Stimulated activated CD8-positive, alpha-beta memory T cell treated with anti-CD3 and anti-CD28 coated beads, Interleukin-12 subunit alpha, Interleukin-12 subunit beta, amount 100 ng/mL, for 4 hours (primary cell): ENCODE measurements around the gene ALDH4A1.
A peak's percentile ranks its signal among the peaks of the same experiment; 100 is the strongest.

Experiments
- DNase-seq: peaks from one replicate; pipeline ENCODE4 v3.0.0-alpha.2; 2020; ENCODE audit warnings: low read depth

The ALDH4A1 gene

DNA sequence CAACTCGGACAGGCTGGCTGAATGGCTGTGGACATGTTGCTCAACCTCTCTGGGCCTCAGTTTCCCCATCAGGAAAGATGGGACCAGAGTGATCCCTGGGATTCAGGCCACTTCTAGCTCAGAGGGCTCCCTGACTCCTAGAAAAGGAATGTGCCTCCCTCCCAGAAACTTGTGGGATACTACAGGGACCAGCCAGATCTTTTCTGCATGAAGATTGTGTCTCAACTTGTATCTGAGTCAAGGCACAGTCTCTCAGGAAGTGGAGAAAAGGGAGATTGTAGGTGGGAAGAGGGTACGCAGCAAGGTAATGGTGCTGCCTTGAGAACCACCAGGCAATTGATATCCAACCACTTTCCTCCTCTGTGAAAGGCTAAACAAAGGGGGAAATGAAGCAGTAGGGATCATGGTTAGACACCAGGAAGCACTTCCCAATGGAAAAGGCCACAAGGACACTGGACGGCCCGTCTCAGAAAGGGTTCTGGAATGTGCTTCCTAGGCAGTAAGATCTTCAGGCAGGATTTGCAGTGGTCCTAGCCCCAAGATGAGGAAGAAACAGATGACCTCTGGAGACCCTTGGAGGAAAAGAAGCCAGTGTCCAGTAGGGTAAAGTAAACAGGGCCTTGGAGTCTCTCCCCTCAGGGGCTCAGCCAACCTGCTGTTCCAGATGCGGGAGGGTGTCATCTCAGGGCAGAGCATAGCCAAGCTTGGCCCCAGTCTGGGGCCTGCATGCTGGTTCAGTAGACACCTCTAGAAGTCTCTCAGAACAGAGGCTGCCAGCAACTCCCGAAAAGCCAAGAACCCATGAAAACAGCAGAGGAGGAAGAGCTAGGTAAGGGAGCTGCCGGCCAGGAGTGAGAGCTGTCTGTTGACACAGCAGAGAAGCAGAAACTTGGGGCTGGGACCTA is 37.3 kb upstream of the ALDH4A1 start:
- no peak for DNase-seq

DNA sequence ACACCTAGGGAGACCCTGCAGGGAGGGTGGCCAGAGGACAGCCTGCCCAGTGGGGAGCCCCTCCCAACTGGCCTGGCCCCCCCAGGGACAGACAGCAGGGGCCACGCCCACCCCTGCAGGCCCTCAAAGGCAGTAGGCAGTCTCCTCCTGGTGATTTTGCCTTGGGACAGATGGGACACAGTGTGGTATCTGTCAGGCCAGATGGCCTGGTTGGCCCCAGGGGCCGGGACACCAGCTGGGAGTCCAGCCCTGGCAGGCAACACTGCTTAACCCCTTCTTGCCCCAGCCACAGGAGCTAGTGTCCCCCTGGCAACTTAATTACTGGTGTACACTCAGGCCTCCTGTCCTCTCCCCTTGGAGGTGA is 36.3 kb upstream of the ALDH4A1 start:
- DNase-seq = no peak

DNA sequence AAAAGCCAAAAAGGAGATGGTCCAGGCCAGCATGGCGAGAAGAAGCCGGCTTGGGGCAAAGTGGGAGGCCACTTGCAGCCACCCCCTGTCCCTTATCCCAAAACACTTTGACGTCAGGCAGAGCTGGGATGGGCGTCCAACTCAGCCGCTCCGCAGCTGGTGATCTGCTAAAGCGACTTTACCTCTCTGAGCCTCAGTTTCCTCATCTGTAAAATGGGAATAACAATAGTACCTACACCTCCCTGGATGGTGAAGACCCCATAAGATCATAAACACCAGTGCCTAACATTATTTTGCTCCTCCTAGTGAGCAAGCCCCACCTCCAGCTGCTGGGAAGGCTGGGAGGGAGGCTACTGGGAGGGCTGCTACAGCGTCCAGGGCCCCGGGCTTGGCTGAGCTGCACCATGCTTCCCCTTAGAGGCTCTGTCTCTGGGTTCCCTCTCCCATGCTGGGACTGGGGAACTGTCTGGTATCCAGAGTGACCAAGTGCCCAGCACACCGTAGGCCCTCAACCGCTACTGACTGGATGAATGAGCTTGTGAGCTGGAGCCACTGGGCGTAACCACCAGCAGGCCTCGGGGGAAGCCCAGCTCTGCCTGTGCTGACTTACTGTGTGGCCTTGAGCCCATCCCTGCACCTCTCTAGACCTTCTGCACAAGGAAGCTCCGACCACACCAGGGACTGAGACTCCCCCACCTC is 35.8 kb upstream of the ALDH4A1 start:
- no peak for DNase-seq

DNA sequence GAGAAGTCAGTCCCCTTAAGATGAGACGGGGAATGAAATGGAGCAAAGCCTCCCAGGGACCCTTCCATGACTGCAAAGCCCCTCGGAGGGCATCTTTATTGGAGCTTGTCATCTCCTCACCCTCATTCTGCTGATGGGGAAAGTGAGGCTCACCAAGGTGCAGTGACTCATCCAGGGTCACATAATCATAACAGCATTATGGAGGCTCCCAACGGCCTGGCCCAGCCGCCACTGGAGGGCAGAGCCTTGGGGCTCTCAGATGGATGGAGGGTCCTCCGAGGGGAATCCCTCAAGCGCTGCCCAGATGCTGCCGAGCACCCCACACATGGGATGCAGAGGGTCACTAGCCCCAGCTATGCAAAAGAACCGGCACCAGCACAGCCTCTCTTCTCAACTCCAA is 35.2 kb upstream of the ALDH4A1 start:
- DNase-seq = no peak

DNA sequence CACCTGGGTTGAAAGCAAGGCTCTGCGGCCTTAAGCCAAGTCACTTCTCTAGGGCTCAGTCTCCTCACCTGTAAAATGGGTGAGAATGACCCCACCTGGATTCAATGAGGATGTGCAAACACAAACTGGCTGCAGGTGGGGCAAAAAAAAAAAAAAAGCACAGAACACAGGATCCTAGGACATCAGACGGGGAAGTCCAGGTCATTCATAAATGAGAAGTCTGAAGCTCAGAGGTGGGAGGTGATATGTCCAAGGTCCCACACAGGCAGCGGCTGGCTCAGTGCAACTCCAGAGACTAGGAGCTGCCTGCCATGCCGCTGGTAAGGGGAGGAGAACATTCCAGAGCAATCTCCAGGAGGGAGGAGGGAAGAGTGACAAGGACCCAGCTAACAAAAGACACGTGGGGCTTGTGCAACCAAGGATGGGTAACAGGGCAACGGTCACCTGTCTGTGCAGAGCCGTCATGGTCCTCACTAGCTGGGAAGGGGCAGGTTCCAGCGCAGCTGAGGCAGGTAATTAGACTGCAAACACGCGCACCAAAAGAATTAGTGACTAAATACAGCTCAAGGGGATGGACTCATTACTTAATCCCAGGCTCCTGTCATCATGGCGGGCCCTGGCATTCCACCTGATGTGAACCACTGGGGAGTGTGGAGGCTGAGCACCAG is 34.6 kb upstream of the ALDH4A1 start:
- DNase-seq = no peak

DNA sequence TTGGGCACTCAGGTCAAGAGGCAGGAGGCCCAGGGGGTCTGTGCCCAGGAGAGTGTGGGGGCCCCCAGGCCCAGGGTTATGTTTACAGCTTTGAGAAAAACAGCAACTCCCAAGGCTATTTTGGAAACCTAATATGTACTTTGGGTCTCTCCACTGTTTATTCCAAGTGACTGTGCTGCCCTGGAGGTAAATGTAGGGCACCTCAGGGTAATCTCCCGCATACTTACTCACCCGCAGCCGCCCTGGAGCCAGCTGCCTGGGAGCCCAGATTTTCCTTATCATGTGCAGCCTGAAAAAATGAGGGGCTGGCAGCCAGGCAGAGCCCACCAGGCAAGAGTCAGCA is 34.1 kb upstream of the ALDH4A1 start:
- DNase-seq = no peak

DNA sequence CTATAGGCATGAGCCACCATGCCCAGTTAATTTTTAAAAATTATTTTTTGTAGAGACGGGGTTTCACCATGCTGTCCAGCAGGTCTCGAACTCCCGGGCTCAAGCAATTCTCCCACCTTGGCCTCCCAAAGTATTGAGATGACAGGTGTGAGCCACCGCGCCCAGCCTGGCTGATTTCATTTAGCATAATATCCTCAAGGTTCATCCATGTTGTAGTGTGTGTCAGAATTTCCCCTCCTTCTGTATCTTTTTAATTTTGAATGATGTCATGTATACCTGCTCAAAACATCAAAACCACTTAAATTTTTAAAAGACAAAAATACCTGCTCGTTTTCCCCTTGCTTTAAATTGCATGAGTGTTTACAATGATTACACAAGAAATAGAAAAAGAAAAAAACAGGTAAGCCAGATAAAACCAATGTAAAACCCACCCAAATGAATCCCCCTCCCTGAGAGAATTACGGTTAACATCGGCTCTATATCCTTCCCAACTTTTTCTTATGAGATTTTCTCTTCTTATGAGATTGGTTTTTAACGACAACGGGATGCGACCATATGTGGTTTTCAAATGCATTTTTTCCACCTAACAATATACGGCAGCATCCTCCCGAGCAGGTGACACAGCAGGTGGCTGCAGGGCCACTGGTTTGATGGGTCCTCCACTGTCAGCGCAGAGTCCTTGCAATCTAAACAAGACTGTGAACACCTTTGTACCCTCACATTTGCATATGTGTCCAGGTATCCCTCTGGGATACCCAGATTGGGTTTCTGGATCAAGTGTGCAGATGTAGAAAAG is 32.0 kb upstream of the ALDH4A1 start:
- no peak for DNase-seq

DNA sequence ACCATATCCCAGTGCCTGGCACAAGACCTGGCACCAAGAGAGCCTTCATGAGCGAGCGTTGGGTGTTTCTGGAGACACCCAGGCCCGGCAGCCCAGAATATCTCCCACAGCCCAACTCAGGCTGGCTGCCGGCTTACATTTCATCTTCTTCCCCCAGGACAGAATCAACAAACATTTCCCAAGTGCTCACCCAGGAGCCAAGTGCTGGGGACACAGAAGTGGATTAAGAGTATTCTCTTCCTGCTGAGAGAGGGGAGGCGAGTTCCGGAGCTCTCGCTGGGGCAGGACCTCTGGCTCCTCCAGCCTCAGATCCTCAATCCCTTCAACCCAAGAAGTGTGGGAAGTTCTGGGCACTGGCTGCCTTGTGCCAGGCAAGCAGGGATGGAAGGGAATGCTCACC is 30.5 kb upstream of the ALDH4A1 start:
- no peak for DNase-seq

DNA sequence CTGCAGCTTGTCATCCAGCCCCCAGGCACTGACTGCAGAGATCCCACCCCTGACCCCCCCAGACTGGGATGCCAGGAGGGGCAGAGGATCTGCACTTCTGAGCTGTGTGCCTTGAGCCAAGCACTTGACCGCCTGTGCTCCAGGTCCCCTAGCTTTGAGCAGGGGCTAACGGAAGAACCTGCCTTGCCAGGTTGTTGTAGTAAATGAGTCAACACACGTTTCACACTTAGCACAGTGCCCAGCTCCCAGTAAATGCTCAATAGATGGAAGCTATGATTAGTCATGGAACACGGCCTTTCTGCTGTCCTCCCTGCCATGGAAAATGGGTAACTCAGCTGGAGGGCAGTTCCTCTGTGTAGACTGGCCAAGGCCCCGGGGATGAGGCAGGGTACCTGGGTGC is 30.0 kb upstream of the ALDH4A1 start:
- no peak for DNase-seq

DNA sequence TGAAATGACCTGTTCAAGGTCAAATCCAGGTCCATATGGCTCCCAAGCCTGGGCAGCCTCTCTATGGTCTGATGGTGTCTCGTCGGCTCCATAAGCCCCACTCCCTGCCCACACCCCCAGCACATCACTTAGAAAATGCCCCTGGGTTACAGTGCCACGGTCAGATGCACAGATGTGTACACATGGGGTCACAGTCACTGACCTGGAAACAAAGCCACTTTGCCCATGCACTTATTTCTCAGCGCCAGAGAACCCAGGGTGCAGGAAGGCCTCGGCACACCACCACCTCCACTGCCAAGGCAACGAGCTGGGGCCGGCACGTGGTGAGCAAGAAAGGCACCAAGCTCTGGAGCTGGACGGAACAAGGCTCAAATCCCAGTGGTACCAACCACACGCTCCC is 29.4 kb upstream of the ALDH4A1 start:
- no peak for DNase-seq

DNA sequence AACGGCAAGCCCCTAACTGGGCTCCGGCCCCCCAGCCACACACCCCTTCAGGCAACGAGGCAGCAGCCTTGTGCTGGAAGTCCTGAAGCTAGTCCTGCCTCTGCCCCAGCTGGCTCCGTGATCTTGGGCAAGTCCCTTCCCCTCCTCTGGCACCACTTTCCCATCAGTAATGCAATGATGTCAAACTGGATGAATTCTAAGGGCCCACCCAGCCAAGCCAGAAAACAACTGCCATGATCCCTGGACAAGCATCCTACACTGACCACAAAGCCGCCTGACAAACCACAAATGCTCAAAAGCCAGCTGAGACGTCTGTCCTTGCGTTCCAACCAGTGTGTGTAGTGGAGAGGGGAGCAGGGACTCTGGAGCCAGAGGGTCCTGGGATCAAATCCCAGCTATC is 27.3 kb upstream of the ALDH4A1 start:
- DNase-seq = no peak

DNA sequence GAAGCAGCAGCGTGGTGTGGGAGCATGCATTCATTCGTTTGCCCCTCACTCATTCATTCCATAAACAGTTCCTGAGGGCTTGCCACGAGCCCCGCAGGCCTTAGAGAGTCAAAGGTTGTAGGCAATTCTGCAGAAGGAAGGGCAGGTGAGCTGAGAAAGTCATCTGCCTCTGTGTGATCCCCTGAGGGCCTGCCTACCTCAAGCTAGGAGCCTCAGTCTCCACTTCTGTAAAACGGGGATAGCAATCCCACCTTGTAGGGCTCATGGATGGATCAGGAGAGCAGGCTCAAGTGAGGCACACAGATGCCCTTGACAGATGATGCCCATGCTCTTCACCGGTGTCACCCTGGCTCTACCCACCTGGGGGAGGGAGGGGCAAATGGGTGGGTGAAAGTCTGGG is 26.6 kb upstream of the ALDH4A1 start:
- no peak for DNase-seq

DNA sequence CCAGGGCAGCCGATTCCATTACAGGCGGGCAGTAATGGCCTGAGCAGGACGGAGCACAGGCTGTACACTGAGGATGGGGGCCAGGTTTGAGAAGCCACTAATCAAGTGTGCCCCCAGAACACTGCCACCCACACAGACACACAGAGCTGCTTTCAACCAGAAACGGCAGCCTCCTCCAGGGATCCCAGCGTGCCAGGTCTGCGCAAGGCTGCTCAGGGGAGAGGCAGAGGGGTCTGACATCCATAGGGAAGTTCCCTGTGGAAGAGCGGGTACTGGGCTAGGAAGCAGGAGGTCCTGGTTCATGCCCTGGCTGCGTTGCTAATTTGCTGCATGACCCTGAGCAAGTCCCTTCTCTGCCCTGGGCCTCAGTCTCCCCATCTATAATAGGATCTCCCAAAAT is 26.1 kb upstream of the ALDH4A1 start:
- no peak for DNase-seq

DNA sequence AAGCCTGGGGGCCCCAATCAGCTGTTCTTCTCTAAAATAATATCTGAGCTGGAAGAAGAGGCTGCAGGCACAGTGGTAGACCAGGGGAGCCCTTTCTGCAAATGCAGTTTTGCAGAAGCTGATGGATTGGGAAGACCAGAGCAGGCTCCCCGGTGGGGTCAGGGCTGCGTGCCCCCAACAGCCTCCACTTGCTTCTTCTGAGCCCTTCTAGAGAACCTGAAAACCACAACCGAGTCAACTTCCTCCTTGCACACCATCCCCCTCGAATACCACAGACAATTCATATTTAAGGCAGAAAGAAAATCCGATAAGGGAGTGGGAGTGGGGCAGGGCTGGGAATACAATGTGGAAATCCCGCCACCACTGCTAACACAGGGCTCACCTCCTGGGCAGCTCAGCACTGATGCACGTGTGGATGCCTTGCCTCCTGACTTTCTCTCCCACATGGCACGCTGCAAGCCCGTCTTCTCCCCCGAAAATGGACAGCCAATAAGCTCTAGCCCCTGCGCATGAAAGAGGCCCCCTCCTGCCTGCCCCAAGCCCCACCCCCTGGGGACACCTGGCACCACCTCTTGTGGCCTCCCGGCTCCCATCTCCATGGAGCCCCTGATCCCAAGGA is 25.4 kb upstream of the ALDH4A1 start:
- peak; percentile 26 for DNase-seq

DNA sequence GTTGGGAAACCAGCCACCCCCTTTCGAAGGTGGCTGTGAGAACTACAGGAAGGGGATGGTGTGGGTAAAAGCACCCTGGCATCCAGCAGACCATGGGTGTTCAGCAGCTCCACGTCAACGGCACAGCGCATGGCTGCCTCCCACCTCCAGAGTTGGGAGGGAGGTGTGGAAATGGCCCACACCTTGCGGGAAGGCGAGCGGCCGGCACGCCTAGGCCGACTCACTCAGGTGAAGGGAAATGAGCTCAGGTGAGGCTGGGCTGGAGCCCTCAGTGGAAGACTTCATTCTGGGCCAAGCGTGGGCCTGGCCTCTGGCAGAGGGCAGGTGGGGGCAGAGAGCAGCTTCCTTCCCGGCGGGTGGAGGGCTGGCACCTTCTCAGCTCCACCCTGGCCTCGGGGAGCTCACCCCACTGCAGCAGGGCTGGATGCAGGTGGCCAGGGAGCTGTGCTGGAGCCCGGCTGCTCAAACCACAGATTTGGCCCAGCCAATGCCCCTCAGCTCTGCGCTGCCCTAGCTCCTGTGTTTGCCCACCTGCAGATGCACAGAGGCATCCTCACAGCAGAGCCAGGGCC is 24.8 kb upstream of the ALDH4A1 start:
- DNase-seq = peak; percentile 19

DNA sequence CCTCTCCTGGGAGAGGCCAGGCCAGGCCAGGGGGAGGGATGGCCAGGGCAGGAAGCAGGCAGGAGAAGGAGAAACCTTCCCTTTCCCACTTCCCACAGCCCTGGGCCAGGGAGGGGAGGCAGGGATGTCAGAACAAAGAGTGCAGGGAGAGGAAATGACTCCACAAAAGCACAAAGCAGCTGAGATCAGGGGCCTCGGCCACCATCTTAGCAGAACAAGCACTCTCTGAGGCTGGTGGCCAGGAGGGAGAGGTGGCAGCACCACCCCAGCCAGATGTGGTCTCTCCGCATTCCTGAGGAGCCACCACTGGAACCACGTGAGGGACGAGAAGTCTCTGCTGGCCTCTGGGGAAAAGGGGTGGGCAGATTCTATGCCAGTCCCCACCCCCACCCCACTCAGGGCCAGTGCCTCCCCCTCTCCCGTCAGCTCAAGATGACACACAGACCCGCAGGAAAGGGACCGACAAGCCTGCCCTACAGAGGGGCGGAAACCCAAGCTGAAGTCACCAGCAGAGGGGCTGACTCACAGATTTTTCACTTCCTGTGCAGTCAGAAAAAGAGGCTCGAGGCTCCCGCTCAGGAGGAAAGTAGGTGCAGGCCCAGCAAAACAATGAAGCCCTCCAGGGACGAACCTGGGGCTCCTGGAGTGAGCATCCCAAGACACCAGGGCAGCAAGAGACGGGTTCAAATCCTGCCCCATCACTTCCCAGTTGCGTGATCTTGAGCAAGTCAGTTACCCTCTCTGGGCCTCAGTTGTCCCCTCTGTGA is 24.1 kb upstream of the ALDH4A1 start:
- DNase-seq = peak; percentile 74

DNA sequence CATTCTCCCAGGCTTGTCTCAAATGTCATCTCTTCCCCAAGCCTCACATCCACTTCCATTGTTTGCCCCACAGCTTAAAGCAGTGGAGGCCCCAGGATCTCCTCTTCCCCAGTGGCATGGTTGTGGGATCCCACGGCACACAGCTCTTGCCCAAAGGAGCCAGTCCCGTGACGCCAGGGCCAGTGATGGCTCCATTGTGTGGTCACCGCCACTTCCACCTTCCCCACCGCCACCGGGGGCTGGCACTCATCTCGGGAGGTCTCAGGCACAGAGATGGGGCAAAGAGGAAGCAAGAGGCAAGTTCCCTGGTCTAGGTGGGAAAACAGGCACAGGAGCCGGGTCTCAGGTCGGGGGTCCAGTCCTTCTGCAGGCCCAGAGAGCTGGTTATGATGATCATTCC is 22.9 kb upstream of the ALDH4A1 start:
- DNase-seq = no peak

DNA sequence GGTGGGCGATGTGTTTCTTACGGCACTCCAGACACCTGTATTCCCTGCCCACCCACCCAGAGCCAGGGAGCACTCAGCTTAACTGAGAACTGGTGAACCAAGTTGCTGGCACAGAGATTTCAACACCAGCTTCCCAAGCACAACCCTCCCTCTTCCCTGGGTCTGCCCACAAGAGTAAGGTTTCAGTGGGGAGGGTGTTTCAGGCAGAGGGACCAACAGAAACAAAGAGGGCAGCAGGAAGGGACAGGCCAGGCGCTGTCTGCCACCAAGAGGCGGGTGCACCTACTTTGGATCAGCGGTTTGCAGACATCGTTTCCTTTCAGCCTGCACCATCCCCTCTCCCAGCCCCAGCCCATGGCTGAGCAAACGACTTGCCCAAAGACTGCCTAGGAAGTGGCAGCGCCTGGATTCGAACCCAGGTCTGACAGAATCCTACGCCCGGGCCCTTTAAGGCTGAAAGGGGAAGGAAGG is 21.9 kb upstream of the ALDH4A1 start:
- no peak for DNase-seq

DNA sequence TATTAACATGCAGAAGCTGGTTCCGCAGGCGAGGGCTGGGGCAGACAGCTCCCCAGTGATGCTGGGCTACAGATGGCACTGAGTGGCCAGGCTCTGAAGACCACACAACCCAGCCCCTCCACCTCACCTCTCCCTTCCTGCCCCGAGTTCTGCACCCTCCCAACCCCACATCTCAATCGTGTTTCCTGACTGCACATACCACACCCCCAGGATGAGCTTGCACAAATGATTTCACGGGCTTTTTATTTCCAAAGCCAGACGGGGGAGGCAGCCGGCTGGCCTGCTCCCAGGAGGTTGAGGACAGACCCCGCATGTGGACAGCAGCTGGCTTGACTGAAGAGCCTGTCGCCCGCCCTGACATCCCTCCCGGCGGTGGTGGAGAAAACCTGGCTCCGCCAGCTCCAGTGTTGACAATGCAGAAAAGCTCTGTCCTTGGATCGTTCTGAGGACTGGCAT is 21.4 kb upstream of the ALDH4A1 start:
- DNase-seq = no peak
